GM21528 (cell line): ENCODE measurements around the gene PNPLA5.
"Not testable (repeated sequence)": the region's sequence is repeated elsewhere in the genome, so short reads cannot be mapped to it uniquely, and the experiment has no call there.

Experiments
- ATAC-seq: cut with Tn5 transposase; IDR thresholded peaks from one replicate; pipeline ENCODE4 v1.9.1; 2021; ENCODE audit warnings: mild to moderate bottlenecking, moderate library complexity; ENCODE audit not compliant: unreplicated experiment, low FRiP score

PNPLA5 gene

GRCh38 chr22:43891360-43892182, at the start of gene PNPLA5:
TSS of gene PNPLA5 (minus strand) at chr22:43892013. CDS start at chr22:43891880, 133 bp downstream.
- ATAC-seq, result no peak

GRCh38 chr22:43941449-43941848, 49.6 kb upstream of the PNPLA5 start:
- ATAC-seq, result no peak

- no peak for ATAC-seq
Observed at GRCh38 chr22:43931771-43932170, 40.0 kb upstream of the PNPLA5 start.

GRCh38 chr22:43928908-43929307, 37.1 kb upstream of the PNPLA5 start:
- ATAC-seq, result no peak

- ATAC-seq, result no peak
Observed at GRCh38 chr22:43928468-43928867, 36.7 kb upstream of the PNPLA5 start.

- ATAC-seq, result no peak
Observed at GRCh38 chr22:43926349-43926710, 34.5 kb upstream of the PNPLA5 start.

GRCh38 chr22:43925433-43926348, 33.9 kb upstream of the PNPLA5 start:
- ATAC-seq, result no peak

GRCh38 chr22:43924877-43925276, 33.1 kb upstream of the PNPLA5 start:
- ATAC-seq, result no peak

- no peak for ATAC-seq
Observed at GRCh38 chr22:43923631-43924464, 32.0 kb upstream of the PNPLA5 start, which contains the start of gene PNPLA3. TSS of gene PNPLA3 (plus strand) at chr22:43923805. CDS start at chr22:43923912, 107 bp downstream.

- ATAC-seq, result no peak
Observed at GRCh38 chr22:43923191-43923590, 31.4 kb upstream of the PNPLA5 start.

- no peak for ATAC-seq
Observed at GRCh38 chr22:43922123-43922522, 30.3 kb upstream of the PNPLA5 start.

GRCh38 chr22:43921370-43921769, 29.6 kb upstream of the PNPLA5 start:
- no peak for ATAC-seq

GRCh38 chr22:43919106-43919973, 27.5 kb upstream of the PNPLA5 start:
- ATAC-seq, result no peak

GRCh38 chr22:43917521-43917920, 25.7 kb upstream of the PNPLA5 start:
- no peak for ATAC-seq

GRCh38 chr22:43911351-43911750, 19.5 kb upstream of the PNPLA5 start:
- no peak for ATAC-seq

- no peak for ATAC-seq
Observed at GRCh38 chr22:43910178-43910695, 18.4 kb upstream of the PNPLA5 start.

- ATAC-seq, result no peak
Observed at GRCh38 chr22:43909708-43910107, 17.9 kb upstream of the PNPLA5 start.

- ATAC-seq, result no peak
Observed at GRCh38 chr22:43905681-43906080, 13.9 kb upstream of the PNPLA5 start.

- ATAC-seq, result not testable (repeated sequence)
Observed at GRCh38 chr22:43904412-43904811, 12.6 kb upstream of the PNPLA5 start.
